Cardiac fibroblast (primary cell): Measurements from ENCODE around the gene ZBTB38.

Experiments used
- DNase-seq, 2 donors: peaks; one replicate each; pipeline versions ENCODE4 v3.0.0 to v3.0.0-alpha.2; 2010; ENCODE audit warnings: low read depth in 2 of 2
- H3K4me3 ChIP-seq, 2 donors: replicated peaks in 1 of 2; 1 replicate in 1 of 2; 2 replicates in 1 of 2; pipeline ENCODE4 v1.5.1; 2011; ENCODE audit warnings: low read depth in 2 of 2, low read length in 2 of 2, mild to moderate bottlenecking in 2 of 2, moderate library complexity in 1 of 2
- TF ChIP-seq, protein P1 (sequence below): IDR thresholded peaks from one replicate; pipeline ENCODE4 v1.5.1; 2011; ENCODE audit warnings: low read depth, mild to moderate bottlenecking, low read length, inconsistent platforms

ZBTB38 gene

DNA sequence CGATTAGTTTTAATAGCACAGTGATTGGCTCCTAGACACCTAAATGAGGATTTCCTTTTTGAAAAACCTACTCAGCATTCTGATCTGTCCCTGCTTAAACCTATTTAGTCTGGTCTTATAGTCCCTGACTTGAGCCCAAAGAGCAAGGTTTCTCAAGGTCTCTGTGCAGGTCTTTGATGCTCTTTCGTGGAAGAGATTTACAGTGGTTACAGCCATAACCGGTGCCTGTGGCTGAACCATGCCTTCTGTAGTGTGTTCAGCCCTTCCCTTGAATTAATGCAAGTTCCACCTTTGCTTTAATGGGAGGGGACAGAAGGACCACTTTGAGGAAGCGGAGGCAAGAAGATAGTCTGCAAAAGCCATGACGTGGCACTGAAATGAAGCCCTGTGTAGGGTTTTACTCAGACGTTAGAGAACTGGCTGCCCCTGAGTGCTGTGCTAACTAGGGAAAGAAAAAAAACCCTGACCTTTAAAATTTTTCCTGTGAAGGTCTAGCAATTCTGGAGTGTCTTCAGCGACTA lies 43.0 kb downstream of the ZBTB38 start:
- TF ChIP-seq, protein P1, sequence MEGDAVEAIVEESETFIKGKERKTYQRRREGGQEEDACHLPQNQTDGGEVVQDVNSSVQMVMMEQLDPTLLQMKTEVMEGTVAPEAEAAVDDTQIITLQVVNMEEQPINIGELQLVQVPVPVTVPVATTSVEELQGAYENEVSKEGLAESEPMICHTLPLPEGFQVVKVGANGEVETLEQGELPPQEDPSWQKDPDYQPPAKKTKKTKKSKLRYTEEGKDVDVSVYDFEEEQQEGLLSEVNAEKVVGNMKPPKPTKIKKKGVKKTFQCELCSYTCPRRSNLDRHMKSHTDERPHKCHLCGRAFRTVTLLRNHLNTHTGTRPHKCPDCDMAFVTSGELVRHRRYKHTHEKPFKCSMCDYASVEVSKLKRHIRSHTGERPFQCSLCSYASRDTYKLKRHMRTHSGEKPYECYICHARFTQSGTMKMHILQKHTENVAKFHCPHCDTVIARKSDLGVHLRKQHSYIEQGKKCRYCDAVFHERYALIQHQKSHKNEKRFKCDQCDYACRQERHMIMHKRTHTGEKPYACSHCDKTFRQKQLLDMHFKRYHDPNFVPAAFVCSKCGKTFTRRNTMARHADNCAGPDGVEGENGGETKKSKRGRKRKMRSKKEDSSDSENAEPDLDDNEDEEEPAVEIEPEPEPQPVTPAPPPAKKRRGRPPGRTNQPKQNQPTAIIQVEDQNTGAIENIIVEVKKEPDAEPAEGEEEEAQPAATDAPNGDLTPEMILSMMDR, result no peak
- no peak overlapping the region for H3K4me3 ChIP-seq
- peak; percentile 56 to 80 for DNase-seq

DNA sequence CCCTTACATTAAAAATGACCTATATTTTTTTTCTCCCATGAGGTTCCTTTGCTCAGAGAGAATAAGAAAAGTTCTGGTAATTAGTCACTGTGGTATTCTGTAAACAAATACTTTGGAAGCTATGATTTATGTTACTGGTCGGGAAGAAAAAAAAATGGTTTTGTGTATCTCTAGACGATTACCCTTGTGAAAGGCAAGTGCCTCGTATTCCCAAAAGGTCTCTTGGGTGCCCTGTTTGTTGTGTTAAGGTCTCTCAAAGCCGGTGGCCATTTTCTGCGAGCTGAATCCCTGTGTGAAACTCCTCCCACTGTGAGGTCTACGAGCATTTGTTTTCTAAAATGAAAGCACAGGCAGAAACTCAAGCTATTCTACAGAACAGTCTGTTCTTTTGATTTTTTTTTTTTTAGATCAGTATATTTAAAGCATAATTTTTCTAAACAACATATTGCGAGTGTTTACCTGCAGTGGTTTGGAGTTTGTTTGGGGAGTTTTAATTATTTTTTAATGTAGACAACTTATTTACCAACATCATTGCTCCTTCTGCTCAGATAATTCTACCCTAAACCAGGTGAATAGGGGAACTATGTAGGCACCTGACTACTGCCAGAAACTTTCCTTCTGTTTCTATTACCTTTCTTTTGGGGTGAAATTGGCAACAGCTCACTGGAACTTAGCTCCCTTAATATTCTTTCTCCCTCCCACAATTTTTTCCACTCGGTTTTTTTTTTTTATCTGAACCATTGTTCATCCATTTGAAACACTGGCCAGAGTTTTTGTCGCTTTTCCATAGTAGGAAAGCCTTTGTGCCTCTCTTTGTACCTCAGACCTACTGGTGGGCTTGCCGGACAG lies 44.0 kb downstream of the ZBTB38 start:
- TF ChIP-seq, protein P1, result no peak
- H3K4me3 ChIP-seq, result no peak overlapping the region
- DNase-seq, result peak; percentile 84 to 97

DNA sequence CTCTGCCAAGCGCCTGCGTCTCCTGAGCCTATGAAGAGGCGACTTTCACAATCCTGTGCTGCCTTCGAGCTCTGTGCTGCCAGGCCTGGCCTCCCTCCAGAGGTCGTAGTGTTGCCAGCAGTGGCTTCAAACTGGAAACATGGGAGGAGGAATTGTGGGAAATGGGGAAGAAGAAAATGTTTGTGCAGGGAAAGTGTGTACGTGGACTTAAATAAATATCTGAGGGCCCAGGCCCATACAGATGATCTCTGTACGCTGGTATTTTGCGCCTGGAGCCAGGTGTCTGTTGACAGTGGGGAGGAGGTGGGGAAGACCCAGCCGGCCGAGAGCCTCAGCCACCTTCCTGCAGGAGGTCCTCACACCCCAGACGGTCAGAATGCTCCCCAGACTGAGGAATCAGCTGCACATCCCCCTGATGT lies 44.6 kb downstream of the ZBTB38 start:
- H3K4me3 ChIP-seq, result no peak overlapping the region
- TF ChIP-seq, protein P1, result no peak
- peak; percentile 84 to 96 for DNase-seq

DNA sequence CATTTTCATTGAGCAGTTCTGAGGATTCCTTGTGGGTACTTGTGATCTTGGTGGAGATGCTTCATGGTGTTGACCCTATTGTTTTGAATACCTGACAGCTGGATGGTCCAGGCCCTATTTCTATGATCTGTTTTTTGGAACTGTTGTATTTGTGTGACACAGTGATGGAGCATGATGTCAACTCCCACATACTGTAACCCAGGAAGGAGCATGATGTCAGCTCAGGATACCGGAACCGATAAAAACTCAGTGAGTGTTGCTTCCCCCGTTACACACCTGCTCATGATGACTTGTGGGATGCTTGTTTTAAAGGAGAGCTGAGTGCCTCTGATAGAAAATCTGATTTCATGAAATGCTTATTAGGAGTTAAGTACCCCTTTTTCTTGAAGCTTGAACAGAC lies 45.1 kb downstream of the ZBTB38 start:
- TF ChIP-seq, protein P1, result no peak
- no peak overlapping the region for H3K4me3 ChIP-seq

DNA sequence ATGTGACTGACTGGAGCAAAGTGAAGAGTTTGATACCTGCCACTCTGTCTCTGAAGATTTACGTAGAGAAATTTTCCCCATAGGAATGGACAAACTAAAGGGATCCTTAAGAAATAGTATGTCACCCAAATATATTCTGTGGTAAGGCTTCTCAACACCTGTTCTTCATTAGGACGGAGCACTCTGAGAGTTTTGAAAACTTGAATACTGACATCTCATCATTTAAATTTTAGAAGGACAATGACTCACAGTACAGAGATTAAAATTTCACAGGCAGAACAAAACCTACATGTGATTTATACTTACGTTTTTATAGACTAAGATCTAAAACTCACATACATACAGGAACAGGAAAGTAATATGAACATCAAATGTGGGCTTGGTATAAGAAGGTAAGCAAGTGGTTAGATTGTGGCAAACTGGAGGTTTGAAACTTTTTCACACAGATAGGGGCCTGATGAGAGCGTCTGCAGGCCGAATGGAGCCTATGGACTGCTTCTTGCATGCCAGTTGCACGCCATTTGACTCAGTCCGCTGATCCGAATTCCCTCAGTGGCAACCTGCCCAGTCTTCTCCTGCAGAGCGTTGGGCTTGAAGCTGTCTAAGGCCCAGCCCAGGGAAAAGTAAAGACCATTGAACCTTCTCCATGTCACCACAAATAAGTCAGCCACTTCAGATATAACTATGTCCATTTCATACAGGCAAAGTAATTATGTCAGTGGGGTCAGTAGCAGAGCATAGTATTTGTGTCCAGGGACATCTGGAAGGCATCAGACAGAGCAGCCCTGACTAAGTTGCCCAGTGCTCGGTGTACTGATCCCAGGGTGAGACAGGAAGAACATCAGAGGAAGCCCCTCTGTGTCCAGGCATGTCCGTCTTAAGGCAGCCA lies 45.7 kb downstream of the ZBTB38 start:
- TF ChIP-seq, protein P1, result no peak
- peak; percentile 40 to 75 for DNase-seq
- H3K4me3 ChIP-seq, result no peak overlapping the region

More for the DNA sequence above, 45.1 kb downstream of the ZBTB38 start:
- DNase-seq, result peak in 1 of 2 donors; percentile 68

DNA sequence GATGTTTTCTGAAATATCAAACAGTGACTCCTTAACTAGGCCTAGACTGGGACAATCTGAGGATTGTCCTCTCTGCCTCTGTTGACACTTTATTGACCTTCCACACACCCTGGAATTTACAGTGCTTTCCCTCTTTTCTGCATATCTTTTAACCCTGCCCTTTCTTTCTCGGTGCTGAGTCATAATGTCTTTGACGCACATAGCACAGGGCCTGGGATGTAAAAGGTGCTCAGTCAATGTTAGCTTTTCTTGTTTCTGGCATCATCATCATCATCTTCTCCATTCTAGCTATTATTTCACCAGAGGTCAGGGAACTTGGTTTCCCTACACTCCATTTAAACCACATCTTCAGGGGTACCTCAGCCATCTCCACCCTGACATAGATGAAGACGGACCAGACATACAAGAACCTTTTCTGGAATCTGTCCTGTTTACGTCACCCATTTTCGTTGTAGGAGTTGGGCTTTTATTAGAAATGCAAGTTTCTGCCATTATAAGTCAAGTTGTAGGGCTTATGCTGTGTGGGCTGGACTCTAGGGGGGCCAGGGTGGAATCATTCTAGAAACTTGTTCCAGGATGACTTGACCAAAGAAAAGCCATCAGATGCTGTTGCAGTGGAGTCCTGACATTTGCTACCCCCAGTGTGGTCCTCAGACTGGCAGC lies 46.6 kb downstream of the ZBTB38 start:
- H3K4me3 ChIP-seq, result no peak overlapping the region
- DNase-seq, result peak; percentile 61 to 81
- TF ChIP-seq, protein P1, result no peak
